HG02943 (cell line): ENCODE measurements around the gene SPTBN4.
"Not testable (repeated sequence)": the region's sequence is repeated elsewhere in the genome, so short reads cannot be mapped to it uniquely, and the experiment has no call there.

Experiments used
- ATAC-seq: cut with Tn5 transposase; IDR thresholded peaks from one replicate; pipeline ENCODE4 v1.9.1; 2021; ENCODE audit warnings: mild to moderate bottlenecking, low read depth, moderate library complexity; ENCODE audit not compliant: unreplicated experiment

Gene SPTBN4

DNA sequence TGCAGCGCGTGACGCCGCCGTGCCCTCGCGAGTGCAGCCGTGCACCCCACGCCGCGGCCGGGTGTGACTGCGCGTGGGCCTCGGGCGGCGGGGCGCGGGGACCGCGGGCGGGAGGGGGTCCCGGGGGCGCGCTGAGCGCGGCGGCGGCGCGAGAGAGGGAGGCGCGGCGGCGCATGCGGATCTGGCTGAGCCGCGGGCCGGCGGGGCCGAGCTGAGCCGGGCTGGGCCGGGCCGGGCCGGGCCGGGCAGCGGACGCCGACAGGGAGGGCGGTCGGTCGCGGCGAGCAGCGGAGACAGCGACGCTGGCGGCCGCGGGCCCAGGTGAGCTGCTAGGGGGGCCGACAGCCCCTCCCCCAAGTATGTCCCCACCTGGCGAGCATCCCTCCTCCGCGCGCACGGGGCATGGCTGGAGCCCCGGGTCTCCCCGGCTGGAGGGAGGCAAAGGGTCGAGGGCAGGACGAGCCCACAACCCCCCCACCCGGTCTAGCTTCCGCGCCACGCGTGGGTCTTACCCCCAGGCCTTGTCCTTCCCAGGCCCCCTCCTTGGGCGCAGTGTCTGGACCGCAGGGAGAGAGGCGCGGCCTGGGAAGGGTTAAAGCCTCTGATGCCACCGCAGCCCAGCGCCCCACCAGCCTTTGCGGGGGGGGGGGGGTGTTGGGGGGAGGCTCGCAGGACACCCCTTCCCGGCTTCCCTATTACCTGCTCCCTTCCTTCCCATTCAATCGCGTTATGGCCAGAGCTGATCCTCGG is at the start of gene SPTBN4:
TSS of gene SPTBN4 (plus strand) at position 17 of the 750 bp plus-strand sequence. CDS start 5,621 bp downstream, outside the sequence.
- ATAC-seq: no peak

DNA sequence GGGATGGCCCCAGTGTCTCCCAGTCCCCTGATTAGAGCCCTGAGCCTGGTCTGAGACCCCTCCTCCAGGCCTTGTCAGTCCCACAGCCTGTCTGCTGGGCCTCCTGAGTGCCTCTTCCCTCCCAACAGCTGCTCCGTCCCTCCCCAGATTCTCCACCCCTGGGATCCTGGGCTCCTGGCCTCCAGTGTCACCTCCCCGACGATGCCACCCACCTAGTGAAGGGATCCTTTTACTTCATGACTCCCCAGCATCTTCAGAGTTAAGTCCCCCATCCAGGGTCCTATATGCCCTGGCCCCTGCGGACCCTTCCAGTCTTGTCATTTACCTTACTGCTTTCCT is 49.2 kb upstream of the SPTBN4 start:
- no peak for ATAC-seq

DNA sequence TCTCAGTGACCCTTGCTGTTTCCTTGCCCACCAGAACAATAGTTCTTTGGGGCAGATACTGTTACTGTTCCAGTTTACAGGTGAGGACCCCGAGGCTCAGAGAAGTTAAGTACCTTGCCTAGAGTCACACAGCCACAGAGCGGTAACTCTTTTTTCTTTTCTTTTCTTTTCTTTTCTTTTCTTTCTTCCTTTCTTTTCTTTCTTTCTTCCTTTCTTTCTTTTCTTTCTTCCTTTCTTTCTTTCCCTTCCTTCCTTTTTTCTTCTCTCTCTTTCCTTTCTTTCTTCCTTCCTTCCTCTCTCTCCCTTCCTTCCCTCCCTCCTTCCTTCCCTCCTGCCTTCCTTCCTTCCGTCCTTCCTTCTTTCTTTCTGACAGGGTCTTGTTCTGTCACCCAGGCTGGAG is 48.8 kb upstream of the SPTBN4 start:
- no peak for ATAC-seq

DNA sequence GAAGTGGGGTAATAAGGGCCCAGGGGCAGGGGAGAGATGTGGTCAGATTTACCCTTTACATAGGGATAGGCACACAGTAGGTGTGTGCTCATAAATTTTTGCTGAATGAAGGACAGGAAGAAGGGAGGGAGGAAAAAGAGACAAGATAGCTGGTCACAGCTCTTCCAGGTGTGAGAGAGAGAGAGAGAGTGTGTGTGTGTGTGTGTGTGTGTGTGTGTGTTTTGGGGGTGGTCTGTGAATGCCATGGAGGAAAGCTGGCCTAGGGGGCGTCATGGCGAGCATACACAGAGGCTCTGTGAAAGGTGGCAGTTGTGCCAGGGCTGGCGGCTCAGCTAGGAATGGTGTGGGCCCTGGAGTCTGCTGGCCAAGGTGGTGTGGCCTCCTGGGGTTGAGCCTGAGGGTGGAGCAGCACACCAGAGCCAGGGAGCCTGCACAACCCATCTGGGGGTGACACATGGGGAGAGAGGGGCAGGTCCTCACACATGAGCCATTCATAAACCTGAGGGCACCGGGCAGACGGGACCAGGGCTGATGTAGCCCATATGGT is 47.7 kb upstream of the SPTBN4 start:
- no peak for ATAC-seq

DNA sequence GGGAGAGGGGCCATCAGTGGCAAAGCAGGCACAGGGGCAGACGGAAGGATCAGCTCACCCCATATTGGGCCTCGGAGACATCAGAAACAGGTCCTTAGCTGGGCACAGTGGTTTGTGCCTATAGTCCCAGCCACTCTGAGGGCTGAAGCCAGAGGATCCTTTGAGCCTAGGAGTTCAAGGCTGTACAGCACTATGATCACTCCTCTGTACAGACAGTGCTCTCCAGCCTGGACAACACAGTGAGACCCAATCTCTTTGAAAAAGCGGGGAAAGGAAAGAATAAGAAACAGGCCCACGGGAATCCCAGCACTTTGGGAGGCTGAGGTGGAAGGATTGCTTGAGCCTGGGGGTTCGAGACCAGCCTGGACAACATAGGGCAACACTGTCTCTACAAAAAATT is 47.0 kb upstream of the SPTBN4 start:
- no peak for ATAC-seq

DNA sequence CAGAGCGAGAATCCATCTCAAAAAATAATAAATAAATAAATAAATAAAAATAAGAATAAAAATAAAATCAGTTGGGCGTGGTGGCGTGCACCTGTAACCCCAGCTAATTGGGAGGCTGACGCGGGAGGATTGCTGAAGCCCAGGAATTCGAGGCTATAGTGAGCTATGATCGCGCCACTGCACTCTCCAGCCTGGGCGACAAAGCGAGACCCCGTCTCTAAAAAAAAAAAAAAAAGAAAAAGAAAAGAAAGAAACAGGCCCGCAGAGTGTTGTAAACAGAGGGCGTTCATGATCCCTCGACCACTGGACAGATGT is 46.4 kb upstream of the SPTBN4 start:
- no peak for ATAC-seq

DNA sequence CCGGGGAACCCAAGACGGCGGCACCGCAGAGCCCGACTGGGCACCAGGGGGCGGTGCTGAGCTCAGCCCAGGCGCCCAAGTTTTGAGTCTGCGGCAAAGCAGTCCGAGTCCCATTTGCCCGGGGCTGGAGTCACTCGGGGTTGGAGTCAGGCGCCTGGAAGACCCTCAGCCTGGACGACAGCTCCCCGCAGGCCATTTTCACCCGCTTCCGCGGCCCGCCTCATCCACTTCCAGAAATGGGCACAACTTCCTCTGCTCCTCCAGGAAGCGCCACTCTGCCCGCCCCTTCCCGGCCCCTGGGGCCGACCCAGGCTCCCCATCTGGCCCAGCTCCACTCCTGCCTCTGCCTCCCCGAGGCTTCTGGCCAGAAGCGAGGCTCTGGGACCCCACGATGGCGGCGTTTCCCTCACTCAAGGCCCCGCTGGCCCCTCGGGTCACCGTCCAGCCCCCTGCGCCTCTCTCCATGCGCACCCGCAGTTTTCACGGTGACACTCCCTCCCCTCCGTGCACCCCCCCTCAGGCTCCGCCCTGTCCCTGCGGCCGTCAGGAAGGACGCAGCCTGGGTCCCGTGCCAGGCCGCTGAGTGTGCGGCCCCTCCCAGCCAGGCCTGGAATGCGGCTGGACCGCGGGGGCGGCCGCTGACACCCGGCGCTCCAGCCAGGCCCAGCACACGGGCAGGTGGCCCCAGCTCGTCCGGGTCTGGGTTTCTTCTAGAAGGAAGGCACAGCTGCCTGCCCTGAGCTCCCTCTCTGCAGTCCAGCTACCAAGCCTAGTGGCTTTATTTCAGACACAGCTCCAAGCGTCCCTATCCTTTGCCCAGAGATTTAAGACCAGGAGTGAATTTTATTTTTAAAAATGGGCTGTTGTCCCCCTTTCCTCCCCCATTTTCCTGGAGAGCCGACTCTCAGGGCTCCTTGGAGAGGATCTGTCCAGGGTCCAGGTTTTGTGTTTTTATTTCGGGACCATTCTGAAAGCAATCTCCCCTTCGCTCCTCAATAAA is 45.7 kb upstream of the SPTBN4 start:
- no peak for ATAC-seq

DNA sequence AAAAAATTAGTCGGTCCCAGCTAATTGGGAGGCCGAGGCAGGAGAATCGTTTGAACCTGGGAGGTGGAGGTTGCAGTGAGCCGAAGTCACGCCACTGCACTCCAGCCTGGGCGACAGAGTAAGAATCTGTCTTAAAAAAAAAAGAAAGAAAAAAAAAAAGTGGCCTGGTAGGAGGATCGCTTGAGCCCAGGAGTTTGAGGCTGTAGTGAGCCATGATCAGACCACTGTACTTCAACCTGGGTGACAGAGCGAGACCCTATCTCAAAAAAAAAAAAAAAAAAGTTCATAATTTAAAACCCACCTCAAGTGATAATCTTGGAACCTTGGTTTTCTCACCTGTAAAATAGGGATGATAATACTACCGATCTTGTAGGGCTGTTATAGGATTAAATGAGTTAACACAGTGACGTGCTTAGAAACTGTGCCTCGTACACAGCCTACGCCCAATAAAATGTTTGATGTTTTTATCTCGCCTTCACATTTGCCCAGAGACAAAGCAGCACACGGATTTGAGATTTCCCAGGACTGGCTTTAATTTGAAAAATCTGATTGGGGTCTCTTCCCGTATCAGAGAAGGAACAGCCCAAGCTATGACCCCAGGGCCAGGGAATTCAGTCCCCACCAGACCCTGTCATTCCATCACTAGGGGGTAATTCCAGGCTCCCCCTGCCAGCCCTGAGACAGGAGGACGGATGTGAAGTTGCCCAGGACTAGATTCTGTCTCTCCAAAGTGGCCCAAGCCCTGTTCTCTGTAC is 44.6 kb upstream of the SPTBN4 start:
- no peak for ATAC-seq

DNA sequence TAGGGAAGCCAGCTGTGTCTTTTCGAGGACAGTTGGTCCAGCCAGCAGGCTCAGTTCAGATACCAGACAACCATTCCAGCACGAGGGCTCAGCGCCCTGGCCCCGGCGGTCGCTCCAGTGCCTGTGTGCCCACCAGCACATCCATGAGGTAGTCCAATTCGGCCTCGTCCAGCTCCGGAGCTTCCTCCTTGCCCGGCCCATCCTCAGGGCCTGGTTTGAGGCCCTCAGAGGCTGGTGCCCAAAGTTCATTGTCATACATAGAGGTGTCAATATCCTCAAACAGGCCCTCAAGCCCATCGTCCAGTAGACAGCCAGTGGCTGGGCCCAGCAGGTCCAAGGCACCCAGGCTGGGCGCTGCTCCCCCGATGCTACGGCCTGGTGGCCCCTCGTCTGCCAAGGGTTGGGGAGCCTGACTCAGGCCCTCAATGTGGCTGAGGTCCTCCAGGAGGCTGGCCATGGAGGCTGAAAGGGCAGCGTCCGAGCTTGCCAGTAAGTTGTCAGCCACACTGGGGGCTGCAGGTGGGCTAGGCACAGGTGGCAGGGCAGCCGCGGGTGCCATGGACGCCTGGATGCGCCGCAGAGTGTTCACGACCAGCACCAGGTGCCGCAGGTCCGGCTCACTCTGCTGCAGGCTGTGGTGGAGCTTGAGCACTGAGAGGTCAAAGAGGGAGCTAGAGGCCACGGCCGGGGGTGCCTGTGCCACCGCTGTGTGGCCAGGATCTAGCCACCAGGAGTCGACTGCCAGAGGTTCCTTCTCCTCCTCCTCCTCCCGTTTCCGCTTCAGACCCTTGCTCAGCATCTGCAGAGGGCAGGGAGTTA is 43.8 kb upstream of the SPTBN4 start:
- ATAC-seq: no peak

DNA sequence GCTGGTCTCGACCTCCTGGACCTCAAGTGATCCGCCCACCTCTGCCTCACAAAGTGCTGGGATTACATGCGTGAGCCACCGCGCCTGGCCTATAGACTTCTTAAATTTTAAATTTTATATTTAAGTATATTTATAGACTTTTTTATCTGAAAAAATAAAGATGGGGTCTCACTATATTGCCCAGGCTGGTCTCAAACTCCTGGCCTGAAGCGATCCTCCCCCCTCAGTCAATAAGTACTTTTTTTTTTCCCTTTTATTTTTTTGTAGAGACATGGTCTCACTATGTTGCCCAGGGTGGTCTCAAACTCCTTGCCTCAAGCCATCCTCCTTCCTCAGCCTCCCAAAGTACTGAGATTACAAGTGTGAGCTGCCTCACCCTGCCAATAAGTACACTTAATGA is 42.9 kb upstream of the SPTBN4 start:
- no peak for ATAC-seq

DNA sequence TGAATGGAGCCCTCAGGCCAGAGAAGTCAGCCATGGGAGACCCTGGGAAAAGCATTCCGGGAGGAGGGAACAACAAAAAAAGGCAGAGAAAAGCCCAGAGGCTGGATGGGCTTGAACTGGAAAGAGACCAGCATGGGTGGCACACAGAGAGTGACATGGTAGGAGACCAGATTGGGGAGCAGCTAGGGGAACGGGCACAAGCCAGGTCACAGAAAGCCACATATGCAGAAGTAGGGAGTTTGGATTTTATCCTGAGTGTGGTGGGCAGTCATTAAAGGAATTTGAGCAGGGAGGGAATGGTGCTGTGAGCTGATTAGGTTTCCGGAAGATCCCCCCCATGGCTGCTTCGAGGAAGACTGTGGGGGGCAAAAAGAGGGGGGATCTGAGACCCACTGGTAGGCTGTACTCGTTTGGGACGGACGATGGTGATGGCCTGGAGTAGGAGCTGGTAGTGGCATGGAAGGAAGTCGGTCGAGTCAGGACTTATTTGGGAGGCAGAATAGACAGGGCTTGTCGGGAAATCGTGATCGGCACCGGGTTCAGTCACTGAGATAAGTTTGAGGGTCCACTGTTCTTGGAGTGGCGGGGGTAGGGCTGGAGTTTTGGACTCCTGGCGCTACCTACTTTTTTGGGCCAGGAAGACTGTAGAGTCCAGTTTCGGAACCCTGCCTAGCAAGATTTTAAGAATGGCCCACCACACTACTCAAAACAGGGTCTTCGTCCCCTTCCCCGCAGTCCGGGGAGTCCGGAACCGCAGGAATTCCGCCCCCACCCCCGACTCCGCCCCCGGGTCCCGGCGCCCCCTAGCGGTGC is 42.0 kb upstream of the SPTBN4 start:
- no peak for ATAC-seq

DNA sequence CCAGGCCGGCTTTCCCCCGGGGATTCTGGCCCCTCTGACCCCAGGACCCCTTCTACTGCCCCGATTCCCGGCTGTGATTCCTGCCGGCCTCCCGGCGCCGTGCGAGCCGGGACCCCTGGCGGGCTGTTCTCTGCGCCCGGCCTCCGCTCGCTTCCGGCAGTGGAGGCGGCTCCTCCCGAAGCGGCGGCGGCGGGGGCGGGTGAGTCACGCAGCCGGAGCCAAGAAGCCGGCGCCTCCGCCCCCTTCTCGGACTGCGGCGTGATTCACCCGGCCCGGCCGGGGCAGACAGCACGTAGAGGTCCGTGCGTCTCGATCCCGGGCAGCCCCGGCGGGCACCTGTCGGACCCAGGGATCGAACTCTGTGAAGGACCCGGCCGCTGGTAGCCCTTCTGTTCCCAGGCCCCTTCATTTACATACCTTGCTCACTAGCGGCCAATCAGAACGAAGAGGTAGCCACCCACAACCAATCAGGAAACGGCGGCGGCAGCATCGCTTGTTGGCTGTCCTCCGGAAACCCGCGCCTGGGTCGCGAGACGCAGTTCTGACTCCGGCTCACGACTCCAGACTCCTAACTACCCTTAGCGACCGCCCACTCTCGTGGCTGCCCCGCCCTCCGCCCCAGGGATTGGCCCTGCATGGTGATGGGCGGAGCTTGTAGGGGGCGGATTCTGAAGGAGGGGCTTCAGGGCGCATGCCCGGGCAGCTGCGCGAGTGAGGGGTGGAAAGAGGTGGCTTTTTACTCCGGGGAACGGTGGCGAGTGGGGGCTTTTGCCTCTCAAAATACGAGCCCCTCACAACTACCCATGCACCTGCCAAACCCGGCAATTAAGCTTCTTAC is 41.1 kb upstream of the SPTBN4 start, which contains the start of gene SERTAD1:
TSS of gene SERTAD1 (minus strand) at position 543 of the 838 bp plus-strand sequence. CDS start 2,446 bp downstream, outside the sequence.
- ATAC-seq: peak; percentile 84

DNA sequence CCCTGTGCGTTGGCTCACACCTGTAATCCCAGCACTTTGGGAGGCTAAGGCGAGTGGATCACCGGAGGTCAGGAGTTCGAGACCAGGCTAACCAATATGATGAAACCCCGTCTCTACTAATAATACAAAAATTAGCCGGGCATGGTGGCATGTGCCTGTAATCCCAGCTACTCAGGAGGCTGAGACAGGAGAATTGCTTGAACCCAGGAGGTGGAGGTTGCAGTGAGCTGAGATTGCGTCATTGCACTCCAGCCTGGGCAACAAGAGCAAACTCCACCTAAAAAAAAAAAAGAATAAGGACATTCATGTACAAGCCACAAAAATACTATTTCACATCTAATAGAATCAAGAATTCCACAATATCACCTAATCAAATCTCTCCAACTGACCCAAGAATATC is 38.6 kb upstream of the SPTBN4 start:
- ATAC-seq: not testable (repeated sequence)

DNA sequence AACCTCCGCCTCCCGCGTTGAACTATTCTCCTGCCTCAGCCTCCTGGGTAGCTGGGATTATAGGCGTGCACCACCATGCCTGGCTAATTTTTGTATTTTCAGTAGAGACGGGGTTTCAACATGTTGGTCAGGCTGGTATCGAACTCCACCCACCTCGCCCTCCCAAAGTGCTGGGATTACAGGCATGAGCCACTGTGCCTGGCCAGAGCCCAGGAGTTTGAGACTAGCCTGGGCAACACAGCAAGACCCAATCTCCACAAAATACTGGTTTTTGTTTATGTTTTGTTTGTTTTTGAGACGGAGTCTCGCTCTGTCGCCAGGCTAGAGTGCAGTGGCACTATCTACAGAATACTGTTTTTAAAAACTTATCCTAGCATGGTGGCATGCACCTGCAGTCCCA is 36.6 kb upstream of the SPTBN4 start:
- not testable (repeated sequence) for ATAC-seq

DNA sequence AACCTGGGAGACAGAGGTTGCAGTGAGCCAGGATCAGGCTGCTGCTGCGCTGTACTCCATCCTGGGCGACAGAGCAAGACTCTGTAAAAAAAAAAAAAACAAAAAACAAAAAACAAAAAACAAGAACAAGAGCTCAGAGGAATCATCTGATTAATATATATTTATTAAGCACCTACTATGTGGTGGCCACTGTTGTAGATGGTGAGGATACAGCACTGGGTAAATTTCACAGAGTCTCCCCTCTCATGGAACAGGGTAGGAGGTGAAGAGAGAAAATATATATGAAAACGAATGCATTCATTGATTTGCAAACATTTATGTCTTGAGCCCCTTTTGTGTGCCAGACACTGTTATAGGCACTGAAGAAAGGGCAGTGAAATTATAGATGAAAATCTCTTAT is 35.1 kb upstream of the SPTBN4 start:
- ATAC-seq: no peak

DNA sequence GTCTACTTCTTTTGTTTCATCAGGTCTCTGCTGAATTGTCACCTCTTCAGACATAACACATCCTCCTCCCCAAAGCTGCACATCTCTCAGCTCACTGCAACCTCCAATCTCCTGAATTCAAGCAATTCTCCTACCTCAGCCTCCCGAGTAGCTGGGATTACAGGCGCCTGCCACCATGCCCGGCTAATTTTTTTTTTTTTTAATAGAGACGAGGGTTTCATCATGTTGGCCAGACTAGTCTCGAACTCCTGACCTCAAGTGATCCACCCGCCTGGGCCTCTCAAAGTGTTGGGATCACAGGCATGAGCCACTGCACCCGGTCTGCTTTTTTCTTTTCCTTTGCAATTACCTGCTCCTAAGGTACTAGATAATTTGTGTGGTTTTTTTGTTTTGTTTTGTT is 34.0 kb upstream of the SPTBN4 start:
- ATAC-seq: not testable (repeated sequence)

DNA sequence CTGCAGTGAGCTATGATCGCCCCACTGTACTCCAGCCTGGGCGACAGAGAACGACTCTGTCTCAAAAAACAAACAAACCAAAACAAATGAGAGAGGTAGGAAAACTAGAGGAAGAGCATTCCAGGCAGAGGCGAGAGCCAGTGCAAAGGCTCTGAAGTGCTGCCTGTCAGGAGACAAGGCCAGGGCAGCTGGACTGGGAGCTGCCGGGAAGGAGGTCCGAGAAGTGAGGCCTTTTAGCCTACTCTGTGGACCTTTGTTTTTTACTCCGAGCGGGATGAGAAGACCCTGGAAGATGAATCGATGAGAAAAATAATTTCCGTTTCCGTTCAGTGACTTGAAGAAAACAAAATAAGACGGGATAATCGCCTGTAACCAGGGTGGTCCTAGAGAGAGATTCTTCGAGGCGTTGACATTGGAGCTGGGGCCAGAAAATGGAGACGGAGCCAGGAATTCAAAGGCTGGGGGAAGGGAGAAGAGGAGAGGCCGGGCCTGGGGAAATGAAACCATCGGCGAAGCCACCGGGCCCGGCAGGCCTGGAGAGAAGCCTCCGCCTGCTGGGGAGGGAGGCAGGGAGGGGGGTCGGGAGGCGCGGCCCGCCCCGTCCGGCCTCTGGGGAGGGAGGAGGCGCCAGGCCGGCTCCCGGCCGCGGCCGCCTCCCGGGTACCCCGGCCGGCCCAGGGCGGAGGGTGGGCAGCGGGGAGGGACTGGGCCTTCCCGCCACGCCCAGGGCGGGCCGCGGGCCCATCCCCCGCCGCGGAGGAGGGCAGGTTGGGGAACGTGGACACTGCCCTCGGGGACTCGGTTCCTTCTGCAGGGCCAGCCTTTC is 33.2 kb upstream of the SPTBN4 start:
- ATAC-seq: no peak
